GM19351 (cell line): ENCODE data around the gene RAB3GAP1.

Experiments
- ATAC-seq: cut with Tn5 transposase; IDR thresholded peaks from one replicate; pipeline ENCODE4 v1.9.1; 2021; ENCODE audit warnings: mild to moderate bottlenecking, moderate library complexity; ENCODE audit not compliant: unreplicated experiment

The RAB3GAP1 gene

GRCh38 chr2:135208016-135208415 is 155.9 kb downstream of the RAB3GAP1 start:
- no peak for ATAC-seq

- ATAC-seq, result no peak
Observed at GRCh38 chr2:135212757-135213156, 160.7 kb downstream of the RAB3GAP1 start.

GRCh38 chr2:135218426-135218825 is 166.3 kb downstream of the RAB3GAP1 start:
- ATAC-seq, result no peak

GRCh38 chr2:135219226-135219625 is 167.1 kb downstream of the RAB3GAP1 start:
- ATAC-seq, result no peak
